ENCODE results near the gene PAPPA2.

- no peak for TF ChIP-seq CTCF (IDR thresholded peaks at IDR 0.05; ENCODE audit: low read depth, low read length)
- TF ChIP-seq EZH2phosphoT487 (IDR thresholded peaks at IDR 0.05; ENCODE audit: low read depth): no peak
These were observed 141.5 kb downstream of the PAPPA2 start for GRCh38 chr1:176604461-176604860.

Data from OCI-LY3 (cell line).